Measurements from ENCODE around the gene KIF14.
"Not testable (repeated sequence)": the region's sequence is repeated elsewhere in the genome, so short reads cannot be mapped to it uniquely, and the experiment has no call there.

The KIF14 gene

DNA sequence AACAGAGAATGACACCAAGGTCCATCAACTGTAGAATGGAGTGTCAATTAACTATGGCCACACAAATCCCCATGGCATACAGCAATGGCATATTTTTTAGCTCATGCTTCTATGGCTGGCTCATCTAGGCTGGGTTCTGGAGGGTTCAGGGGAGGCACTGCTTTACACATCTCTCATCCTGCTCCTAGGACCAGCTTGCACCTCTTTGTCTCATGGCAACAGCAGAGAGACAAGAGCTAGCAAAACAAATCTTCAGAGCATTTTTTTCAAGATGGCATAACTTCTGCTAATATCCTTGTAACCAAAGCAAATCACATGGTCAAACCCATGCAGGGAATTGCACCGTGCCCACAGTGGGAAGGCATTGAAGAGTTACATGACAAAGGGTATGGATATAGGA, 82.4 kb downstream of the KIF14 start:
- DNase-seq (ENCODE audit: insufficient read length, low spot score) (no peak), FAIRE-seq (no peak)
- TF ChIP-seq POLR2A (IDR thresholded peaks at IDR 0.05; ENCODE audit: low read depth, low read length): no peak

DNA sequence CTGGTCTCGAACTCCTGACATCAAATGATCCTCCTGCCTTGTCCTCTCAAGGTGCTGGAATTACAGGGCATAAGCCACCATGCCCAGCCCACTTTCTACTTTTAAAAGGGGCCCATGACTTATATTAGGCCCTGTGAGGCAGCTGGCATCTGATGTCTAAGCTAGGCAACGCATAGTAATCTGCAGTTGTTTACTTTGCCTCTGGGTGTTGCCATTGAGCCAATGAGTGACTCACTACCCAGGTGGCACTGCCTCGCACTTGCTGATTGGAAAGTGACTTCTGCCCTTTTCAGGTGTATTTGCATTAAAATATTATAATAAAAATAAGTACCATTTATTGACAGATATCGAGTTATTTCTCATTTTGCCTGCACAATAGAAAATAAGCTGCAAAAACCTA, 84.9 kb downstream of the KIF14 start:
- no peak for TF ChIP-seq POLR2A (IDR thresholded peaks at IDR 0.05; ENCODE audit: low read depth, low read length)
- FAIRE-seq (no peak), DNase-seq (ENCODE audit: insufficient read length, low spot score) (peak; percentile 74)

- TF ChIP-seq POLR2A (IDR thresholded peaks at IDR 0.05; ENCODE audit: low read depth, low read length): no peak
- DNase-seq (ENCODE audit: insufficient read length, low spot score) (no peak), FAIRE-seq (no peak)
Measured at GRCh38 chr1:200530623-200531261, 89.8 kb downstream of the KIF14 start.

DNA sequence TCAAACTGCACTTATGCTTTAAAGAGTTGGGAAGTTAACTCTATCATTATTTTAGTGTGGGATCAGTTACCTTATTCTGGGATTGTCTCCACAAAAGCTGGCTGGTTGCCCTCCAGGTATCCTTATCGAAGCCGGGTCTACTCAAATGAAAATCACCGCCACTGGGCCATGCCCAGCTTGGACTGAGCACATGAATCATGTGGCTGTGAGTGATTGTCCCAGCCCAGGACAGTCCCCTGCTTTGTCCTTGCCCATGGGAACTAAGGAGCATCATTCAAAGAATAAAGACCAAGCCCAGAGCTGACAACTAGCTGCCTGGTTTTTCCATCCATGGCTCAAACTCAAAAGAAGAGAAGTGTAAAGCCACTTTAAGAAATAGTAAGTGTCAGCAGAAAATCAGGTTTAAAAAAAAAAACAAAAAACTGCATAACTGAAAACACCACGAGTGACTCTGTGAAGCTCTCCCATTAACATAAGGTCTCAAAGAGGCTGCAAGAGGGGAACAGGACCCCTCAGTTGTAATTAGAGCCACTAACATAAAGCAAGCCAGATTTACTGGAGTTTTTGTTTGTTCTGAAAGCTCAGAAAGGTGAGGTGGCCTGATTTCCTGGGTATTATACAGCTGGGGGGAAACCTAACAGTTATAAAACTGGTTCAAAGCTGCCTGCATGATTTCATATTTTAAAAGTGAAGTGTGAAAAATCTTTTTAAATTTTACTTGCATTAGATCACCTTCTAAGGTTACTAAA, 91.5 kb downstream of the KIF14 start:
- no peak for TF ChIP-seq POLR2A (IDR thresholded peaks at IDR 0.05; ENCODE audit: low read depth, low read length)
- DNase-seq (ENCODE audit: insufficient read length, low spot score): no peak
- no peak for FAIRE-seq

- TF ChIP-seq POLR2A (IDR thresholded peaks at IDR 0.05; ENCODE audit: low read depth, low read length): no peak
- no peak for FAIRE-seq
- no peak for DNase-seq (ENCODE audit: insufficient read length, low spot score)
Measured at GRCh38 chr1:200527670-200528069, 92.9 kb downstream of the KIF14 start.

DNA sequence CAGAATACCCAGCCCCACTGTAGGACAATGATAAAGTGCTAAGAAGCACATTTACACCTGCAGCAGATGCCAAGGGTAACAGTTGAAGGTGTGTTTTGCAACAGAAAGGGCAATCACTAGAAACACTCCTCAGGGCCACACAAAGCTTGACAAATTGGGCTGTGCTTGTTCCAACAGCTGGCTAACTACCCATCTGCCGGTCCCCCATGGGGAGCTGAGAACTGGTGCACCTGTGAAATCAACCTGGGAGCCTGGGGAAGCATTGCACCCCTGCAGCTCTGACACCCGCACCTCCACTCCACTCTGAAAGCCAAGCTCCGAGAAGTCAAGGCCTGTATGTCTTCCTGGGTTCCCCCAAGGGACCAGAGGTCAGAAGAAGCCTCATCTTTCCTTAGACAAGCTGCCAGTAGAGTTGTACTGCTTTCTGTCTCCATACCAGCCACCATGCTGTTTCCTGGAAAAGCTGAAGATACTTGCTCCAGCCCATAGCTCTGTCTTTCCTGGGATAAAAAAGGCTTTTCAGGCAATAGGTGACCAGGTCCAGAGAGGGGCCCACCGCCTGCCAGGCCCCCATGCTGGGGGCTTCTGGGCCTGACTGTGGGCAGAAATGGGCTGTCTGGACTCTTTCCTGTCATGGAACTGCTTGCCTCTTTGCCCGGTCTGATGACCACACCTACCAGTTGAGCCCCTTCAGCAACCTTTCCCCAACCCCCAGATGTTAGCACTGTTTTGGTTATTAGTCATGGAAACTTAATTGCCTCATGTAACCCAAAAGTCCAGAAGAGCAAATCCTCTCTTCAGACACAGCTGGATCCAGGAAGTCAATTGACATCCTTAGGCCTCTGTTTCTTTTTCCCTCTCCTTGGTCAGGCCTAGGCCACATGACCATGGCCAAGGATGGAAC, 93.6 kb downstream of the KIF14 start:
- DNase-seq (ENCODE audit: insufficient read length, low spot score) (no peak), FAIRE-seq (no peak)
- no peak for TF ChIP-seq POLR2A (IDR thresholded peaks at IDR 0.05; ENCODE audit: low read depth, low read length)

- FAIRE-seq (no peak), DNase-seq (ENCODE audit: insufficient read length, low spot score) (no peak)
- TF ChIP-seq POLR2A (IDR thresholded peaks at IDR 0.05; ENCODE audit: low read depth, low read length): no peak
Measured at GRCh38 chr1:200525090-200525987, 95.2 kb downstream of the KIF14 start.

DNA sequence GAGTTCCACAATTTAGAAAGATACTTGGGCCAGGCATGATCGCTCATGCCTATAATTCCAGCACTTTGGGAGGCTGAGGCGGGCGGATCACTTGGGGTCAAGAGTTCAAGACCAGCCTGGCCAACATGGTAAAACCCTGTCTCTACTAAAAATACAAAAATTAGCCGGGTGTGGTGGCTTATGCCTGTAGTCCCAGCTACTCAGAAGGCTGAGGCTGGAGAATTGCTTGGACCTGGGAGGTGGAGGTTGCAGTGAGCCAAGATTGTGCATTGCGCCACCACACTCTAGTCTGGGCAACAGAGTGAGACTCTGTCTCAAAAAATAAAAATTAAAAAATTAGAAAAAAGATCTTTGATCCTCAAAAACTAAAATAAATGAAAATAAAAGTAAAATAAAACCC, 96.0 kb downstream of the KIF14 start:
- DNase-seq (ENCODE audit: insufficient read length, low spot score); FAIRE-seq: not testable (repeated sequence)

DNA sequence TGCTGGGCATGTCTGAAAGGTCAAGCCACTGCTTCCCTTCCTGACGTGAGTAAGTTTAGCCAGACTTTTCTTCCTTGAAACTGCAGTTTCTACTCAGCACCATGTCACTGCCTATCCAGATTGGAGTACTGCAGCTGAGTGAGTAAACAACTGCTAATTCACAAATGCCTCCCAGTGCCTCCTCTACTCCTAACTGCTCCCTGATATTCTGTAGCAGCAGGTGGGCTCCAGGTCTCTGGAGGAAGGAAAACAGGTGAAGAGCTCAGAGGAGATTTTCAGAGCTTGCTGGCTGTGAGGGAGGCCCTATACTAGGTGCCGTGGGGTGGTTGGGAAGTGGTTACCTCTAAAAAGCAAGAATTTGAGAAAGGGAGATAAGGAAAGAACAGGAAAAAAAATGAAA, 96.5 kb downstream of the KIF14 start:
- DNase-seq (ENCODE audit: insufficient read length, low spot score) (no peak), FAIRE-seq (no peak)
- TF ChIP-seq POLR2A (IDR thresholded peaks at IDR 0.05; ENCODE audit: low read depth, low read length): no peak

DNA sequence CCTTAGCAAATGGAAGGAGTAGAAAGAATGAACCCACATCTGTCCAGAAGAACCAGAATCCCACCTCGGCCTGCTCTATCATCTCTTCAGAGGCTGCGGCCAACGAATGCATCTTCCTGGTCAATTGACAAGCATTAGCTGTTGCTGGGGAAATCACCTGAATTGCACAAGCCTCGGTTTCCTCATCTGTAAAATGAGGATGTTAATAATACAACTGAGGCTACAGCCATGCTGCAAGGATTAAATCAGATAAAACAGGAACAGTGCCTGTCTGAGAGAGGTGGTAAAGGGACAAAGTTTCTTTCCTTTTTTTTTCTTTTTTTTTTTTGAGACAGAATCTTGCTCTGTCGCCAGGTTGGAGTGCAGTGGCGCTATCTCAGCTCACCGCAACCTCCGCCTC, 99.8 kb downstream of the KIF14 start:
- FAIRE-seq: no peak
- no peak for TF ChIP-seq POLR2A (IDR thresholded peaks at IDR 0.05; ENCODE audit: low read depth, low read length)
- no peak for DNase-seq (ENCODE audit: insufficient read length, low spot score)

DNA sequence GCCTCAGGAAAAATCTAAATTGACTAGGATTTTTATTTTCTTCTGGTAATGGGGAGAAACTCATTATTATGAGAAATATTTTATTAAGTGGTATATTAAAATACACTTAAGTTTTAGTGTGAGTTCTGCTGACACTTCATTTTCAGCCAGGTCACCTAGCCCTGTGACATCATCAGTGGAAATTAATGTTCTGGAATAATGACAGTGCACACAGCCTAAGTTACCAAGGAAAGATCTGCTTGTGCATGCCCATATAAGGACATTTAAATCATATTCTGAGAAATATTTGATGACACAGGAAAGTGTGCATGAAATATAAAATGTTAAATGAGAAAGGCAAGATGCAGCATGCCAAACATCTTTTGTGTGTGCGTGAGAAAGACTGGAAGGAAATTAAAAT, 102.0 kb downstream of the KIF14 start:
- TF ChIP-seq POLR2A (IDR thresholded peaks at IDR 0.05; ENCODE audit: low read depth, low read length): no peak
- DNase-seq (ENCODE audit: insufficient read length, low spot score) (no peak), FAIRE-seq (no peak)

DNA sequence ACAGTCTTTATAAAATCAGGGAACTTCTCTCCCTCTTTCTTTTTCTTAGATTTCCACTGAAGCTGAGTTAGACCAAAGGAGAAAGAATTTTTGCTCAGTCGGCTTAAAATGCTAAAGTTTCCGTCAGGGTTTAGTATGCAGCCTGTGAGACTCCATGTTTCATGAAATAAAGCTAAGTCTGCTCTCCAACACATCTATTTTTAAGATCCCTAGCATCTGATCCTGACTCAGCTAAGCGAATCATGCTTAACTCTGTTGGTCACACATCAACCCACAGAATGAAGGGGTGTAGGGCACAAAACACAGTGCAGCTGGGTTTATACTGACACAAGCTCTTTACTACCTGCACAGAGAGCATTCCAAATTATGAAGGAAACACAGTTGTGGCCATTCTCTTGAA, 108.4 kb downstream of the KIF14 start:
- no peak for TF ChIP-seq POLR2A (IDR thresholded peaks at IDR 0.05; ENCODE audit: low read depth, low read length)
- DNase-seq (ENCODE audit: insufficient read length, low spot score) (peak; percentile 58), FAIRE-seq (peak; percentile 89)

GRCh38 chr1:200510228-200510623, 110.3 kb downstream of the KIF14 start:
- FAIRE-seq: peak; percentile 77
- peak; percentile 53 for DNase-seq (ENCODE audit: insufficient read length, low spot score)
- no peak for TF ChIP-seq POLR2A (IDR thresholded peaks at IDR 0.05; ENCODE audit: low read depth, low read length)
